ENCODE measurements around the gene PTPRD.

- no peak for TF ChIP-seq CTCF (IDR thresholded peaks at IDR 0.05)
- no peak for TF ChIP-seq POLR2A (IDR thresholded peaks at IDR 0.05)
Measured at GRCh38 chr9:9494336-9494735, 1118.5 kb downstream of the PTPRD start.
